H1 (cell line): ENCODE measurements around the gene NF1. TPM values are rescaled to one million over a fixed set of nuclear protein-coding genes. Genes with fewer than 3 reads are reported as not detected.

Source experiments
- CTCF ChIA-PET: fragments of 300-600 bp; sonication (Branson Sonifier 250); formaldehyde crosslinking; loops from one replicate; lab custom pipeline; 2021; ENCODE audit not compliant: partially characterized antibody; lab: Charles Lee
- POLR2A ChIA-PET: fragments of 300-600 bp; sonication (Branson Sonifier 250); formaldehyde crosslinking; loops from one replicate; lab custom pipeline; 2021; ENCODE audit warnings: inconsistent platforms; ENCODE audit not compliant: partially characterized antibody; lab: Charles Lee
- DNase-seq, 2 experiments: peaks; one replicate each; pipeline versions ENCODE4 v3.0.0 to v3.0.0-alpha.2; 2010 to 2022; ENCODE audit warnings: low spot score in 2 of 2, low read depth in 1 of 2, mixed read lengths in 1 of 2
- FAIRE-seq: peaks from 2 replicates; lab custom pipeline; 2011; peaks lifted over from hg19 to GRCh38; lab: Jason Lieb, UNC
- H2AFZ ChIP-seq: 2 replicates; pipeline ENCODE4 v1.8.1; 2012; ENCODE audit warnings: low read length, inconsistent platforms
- H2AK5ac ChIP-seq: 2 replicates; pipeline ENCODE4 v1.6.1; 2013; ENCODE audit warnings: low read depth, low read length
- H2BK120ac ChIP-seq: replicated peaks from 2 replicates; pipeline ENCODE3; 2013; ENCODE audit warnings: low read depth, low read length, inconsistent platforms
- H2BK12ac ChIP-seq: 2 replicates; pipeline ENCODE4 v1.6.1; 2013; ENCODE audit warnings: low read depth, low read length
- H2BK15ac ChIP-seq: 2 replicates; pipeline ENCODE4 v1.6.1; 2013; ENCODE audit warnings: low read length
- H2BK20ac ChIP-seq: 2 replicates; pipeline ENCODE4 v1.6.1; 2013; ENCODE audit warnings: low read length
- H2BK5ac ChIP-seq: 2 replicates; pipeline ENCODE4 v1.6.1; 2013; ENCODE audit warnings: low read depth, low read length
- H3K14ac ChIP-seq: 2 replicates; pipeline ENCODE4 v1.6.1; 2013; ENCODE audit warnings: inconsistent platforms; ENCODE audit not compliant: insufficient read length
- H3K18ac ChIP-seq: 2 replicates; pipeline ENCODE4 v1.6.1; 2013; ENCODE audit warnings: low read length; ENCODE audit errors: extremely low read depth
- H3K23ac ChIP-seq: 2 replicates; pipeline ENCODE4 v1.6.1; 2013; ENCODE audit warnings: inconsistent platforms; ENCODE audit not compliant: insufficient read length
- H3K23me2 ChIP-seq: 2 replicates; pipeline ENCODE4 v1.6.1; 2013; ENCODE audit warnings: low read depth, low read length
- H3K27ac ChIP-seq: 2 replicates; pipeline ENCODE4 v1.6.1; 2011; ENCODE audit warnings: low read depth, low read length, inconsistent platforms
- H3K27me3 ChIP-seq, 4 experiments: replicated peaks in 1 of 4; 1 replicate in 1 of 4; 2 replicates in 3 of 4; pipeline versions ENCODE4 v1.6.1 to v1.8.1; 2011 to 2013; ENCODE audit warnings: low read length in 3 of 4, mild to moderate bottlenecking in 3 of 4, inconsistent platforms in 2 of 4, mixed read lengths in 2 of 4, moderate library complexity in 1 of 4; ENCODE audit not compliant: control insufficient read depth in 3 of 4, insufficient read depth in 3 of 4; ENCODE audit errors: extremely low read depth in 1 of 4
- H3K36me3 ChIP-seq, 4 experiments: 2 replicates each; pipeline versions ENCODE4 v1.6.1 to v1.8.1; 2011 to 2013; ENCODE audit warnings: mild to moderate bottlenecking in 4 of 4, low read length in 3 of 4, moderate library complexity in 2 of 4, control low read depth in 1 of 4, inconsistent platforms in 1 of 4; ENCODE audit not compliant: insufficient read depth in 4 of 4, control insufficient read depth in 2 of 4
- H3K4ac ChIP-seq: replicated peaks from 2 replicates; pipeline ENCODE3; 2013; ENCODE audit warnings: low read length, low read depth, mixed read lengths, inconsistent platforms; ENCODE audit not compliant: insufficient read length
- H3K4me1 ChIP-seq, 4 experiments: replicated peaks in 1 of 4; 1 replicate in 1 of 4; 2 replicates in 3 of 4; pipeline versions ENCODE4 v1.6.1 to v1.8.1; 2011 to 2013; ENCODE audit warnings: low read length in 3 of 4, inconsistent platforms in 2 of 4, mixed read lengths in 1 of 4; ENCODE audit not compliant: insufficient read depth in 4 of 4, control insufficient read depth in 3 of 4
- H3K4me2 ChIP-seq, 2 experiments: 2 replicates each; pipeline versions ENCODE4 v1.6.1 to v1.8.1; 2011 to 2013; ENCODE audit warnings: low read depth in 2 of 2, low read length in 2 of 2, control low read depth in 1 of 2, inconsistent platforms in 1 of 2, mild to moderate bottlenecking in 1 of 2; ENCODE audit not compliant: insufficient read depth in 1 of 2
- H3K4me3 ChIP-seq, 4 experiments: fragments of 200-600, 300-600 bp in 1 of 4; sonication (generic), shearing (Covaris generic), sonication (Bioruptor Twin) in 1 of 4; 2 replicates each; pipeline versions ENCODE4 v1.5.1 to v1.8.1; 2011 to 2016; ENCODE audit warnings: low read length in 4 of 4, low read depth in 3 of 4, control low read depth in 2 of 4, inconsistent platforms in 2 of 4, mild to moderate bottlenecking in 2 of 4, mixed read lengths in 1 of 4, moderate library complexity in 1 of 4; ENCODE audit not compliant: insufficient read depth in 2 of 4; ENCODE audit errors: extremely low read depth in 1 of 4
- H3K56ac ChIP-seq: replicated peaks from 2 replicates; pipeline ENCODE3; 2013; ENCODE audit warnings: low read depth, mild to moderate bottlenecking, mixed read lengths, low read length, inconsistent platforms; ENCODE audit not compliant: insufficient read length
- H3K79me1 ChIP-seq: 2 replicates; pipeline ENCODE4 v1.6.1; 2013; ENCODE audit warnings: low read depth, low read length, control low read depth
- H3K79me2 ChIP-seq, 2 experiments: 2 replicates each; pipeline versions ENCODE4 v1.6.1 to v1.8.1; 2012 to 2013; ENCODE audit warnings: low read length in 2 of 2, mild to moderate bottlenecking in 2 of 2, inconsistent platforms in 1 of 2; ENCODE audit not compliant: insufficient read depth in 2 of 2, control insufficient read depth in 1 of 2
- H3K9ac ChIP-seq, 4 experiments: replicated peaks in 1 of 4; 1 replicate in 1 of 4; 2 replicates in 3 of 4; pipeline versions ENCODE4 v1.6.1 to v1.8.1; 2011 to 2013; ENCODE audit warnings: low read depth in 3 of 4, low read length in 3 of 4, control low read depth in 2 of 4, mild to moderate bottlenecking in 2 of 4, moderate library complexity in 2 of 4, inconsistent platforms in 1 of 4; ENCODE audit errors: extremely low read depth in 1 of 4
- H3K9me3 ChIP-seq, 2 experiments: 2 replicates each; pipeline versions ENCODE4 v1.6.1 to v1.8.1; 2012 to 2013; ENCODE audit warnings: mild to moderate bottlenecking in 2 of 2, moderate library complexity in 2 of 2, control low read depth in 1 of 2, inconsistent platforms in 1 of 2, low read depth in 1 of 2, low read length in 1 of 2, mixed read lengths in 1 of 2; ENCODE audit not compliant: insufficient read depth in 2 of 2
- H4K20me1 ChIP-seq, 2 experiments: replicated peaks in 1 of 2; 2 replicates each; pipeline versions ENCODE3 to v1.8.1; 2011 to 2013; ENCODE audit warnings: inconsistent platforms in 2 of 2, low read length in 2 of 2, mild to moderate bottlenecking in 1 of 2; ENCODE audit not compliant: insufficient read depth in 2 of 2, control insufficient read depth in 1 of 2
- H4K5ac ChIP-seq: 2 replicates; pipeline ENCODE4 v1.6.1; 2013; ENCODE audit warnings: low read length, low read depth, mixed read lengths, inconsistent platforms; ENCODE audit not compliant: insufficient read length
- H4K8ac ChIP-seq: 2 replicates; pipeline ENCODE4 v1.8.0; 2013; ENCODE audit warnings: mild to moderate bottlenecking, moderate library complexity, low read length, inconsistent platforms; ENCODE audit not compliant: insufficient read depth; ENCODE audit errors: extremely low read depth
- H4K91ac ChIP-seq: replicated peaks from 2 replicates; pipeline ENCODE3; 2013; ENCODE audit warnings: low read length, mixed read lengths, inconsistent platforms; ENCODE audit not compliant: insufficient read length
- SIRT6 ChIP-seq: IDR thresholded peaks from one replicate; pipeline ENCODE4 v1.7.1; 2012; ENCODE audit warnings: low read length, inconsistent platforms
- WGBS, 2 experiments: shearing (Covaris generic) in 1 of 2; methylation state at CpG; one replicate each; pipeline versions ENCODE4 v1.1.6 to v1.1.7; 2013 to 2015; ENCODE audit warnings: low lambda C conversion rate in 2 of 2, mixed read lengths in 2 of 2, inconsistent platforms in 1 of 2, low coverage in 1 of 2, missing lambda C conversion rate in 1 of 2; ENCODE audit not compliant: insufficient replicate concordance in 2 of 2, insufficient coverage in 1 of 2, insufficient read length in 1 of 2; ENCODE audit errors: extremely low coverage in 1 of 2, missing lambda C conversion rate in 1 of 2; 5-methylcytosine and 5-hydroxymethylcytosine counted together
- polyA plus RNA-seq, 7 experiments: library from polyadenylated mRNA; depleted of rRNA in 3 of 7; stranded (reverse) in 5 of 7; unstranded in 2 of 7; fragments of >200 nt in 5 of 7; fragments of 200-250 nt in 2 of 7; gene quantifications; 1 replicate in 5 of 7; 2 replicates in 1 of 7; 4 replicates in 1 of 7; pipeline versions ENCODE4 v1.2.1 to v1.2.3, GENCODE V29; 2011 to 2013; ENCODE audit warnings: missing spikeins in 2 of 7, mixed read lengths in 2 of 7
- total RNA-seq: library from RNA; stranded (reverse); fragmentation: NEBNext Ultra II Directional; extraction: Animal tissue kit (Norgen Biotek cat#: 25700); gene quantifications from 2 replicates; pipeline ENCODE4 v1.2.1, GENCODE V29; 2021

Gene NF1
- total and polyA plus RNA-seq, 2 of the 8 experiments (the other 6 are each of a cell fraction or from before 2014, with no cell fraction given): 19.3 to 29.6 TPM

- Histone ChIP-seq H3K4me1 (0 out of 7 replicates have a peak, but pooled peaks cover 0 to 4% (median 0%) of the 10 kb centered on the region in 4 experiments), H4K8ac (no peak overlapping the region), H3K79me1 (no peaks in the 10 kb centered on the region), H2BK5ac (no peak overlapping the region), H3K18ac (no peak overlapping the region), H3K14ac (no peak overlapping the region), H3K4me3 (no peak overlapping the region), H2BK120ac (no peak overlapping the region), H4K91ac (no peak overlapping the region), H2BK15ac (no peak overlapping the region), H2BK20ac (no peak overlapping the region), H3K9me3 (no peaks in the 10 kb centered on the region), H3K56ac (no peak overlapping the region), H2AFZ (no peak overlapping the region), H3K23ac (no peak overlapping the region), H3K23me2 (no peaks in the 10 kb centered on the region), H3K36me3 (peaks cover 0 to 4% (median 1%) of the 10 kb centered on the region in 4 experiments; a peak in 3 of 8 replicates), H3K27ac (no peak overlapping the region), H3K9ac (no peak overlapping the region), H3K27me3 (no peaks in the 10 kb centered on the region), H3K4ac (no peak overlapping the region), H3K79me2 (no peaks in the 10 kb centered on the region), H4K20me1 (no peaks in the 10 kb centered on the region), H4K5ac (no peak overlapping the region), H2AK5ac (no peak overlapping the region), H2BK12ac (no peak overlapping the region), H3K4me2 (no peak overlapping the region)
- WGBS, 2 experiments: 90% methylated on average over 4 of the region's 4 CpGs; no CpG with 5 or more reads in 1 of the 2 experiments
- POLR2A ChIA-PET: no interaction called here
- DNase-seq (no peak), FAIRE-seq (no peak)
- TF ChIP-seq SIRT6: no peak
- CTCF ChIA-PET: no interaction called here
These were observed 227.2 kb downstream of the NF1 start for GRCh38 chr17:31321966-31322365.
